SHP77 (cell line): Measurements from ENCODE around the gene YKT6.
"Not testable (repeated sequence)": the region's sequence is repeated elsewhere in the genome, so short reads cannot be mapped to it uniquely, and the experiment has no call there.

ENCODE experiments used
- DNase-seq, 2 experiments: peaks; one replicate each; lab custom pipeline; 2025; lab: John Stamatoyannopoulos, UW

Gene YKT6

DNA sequence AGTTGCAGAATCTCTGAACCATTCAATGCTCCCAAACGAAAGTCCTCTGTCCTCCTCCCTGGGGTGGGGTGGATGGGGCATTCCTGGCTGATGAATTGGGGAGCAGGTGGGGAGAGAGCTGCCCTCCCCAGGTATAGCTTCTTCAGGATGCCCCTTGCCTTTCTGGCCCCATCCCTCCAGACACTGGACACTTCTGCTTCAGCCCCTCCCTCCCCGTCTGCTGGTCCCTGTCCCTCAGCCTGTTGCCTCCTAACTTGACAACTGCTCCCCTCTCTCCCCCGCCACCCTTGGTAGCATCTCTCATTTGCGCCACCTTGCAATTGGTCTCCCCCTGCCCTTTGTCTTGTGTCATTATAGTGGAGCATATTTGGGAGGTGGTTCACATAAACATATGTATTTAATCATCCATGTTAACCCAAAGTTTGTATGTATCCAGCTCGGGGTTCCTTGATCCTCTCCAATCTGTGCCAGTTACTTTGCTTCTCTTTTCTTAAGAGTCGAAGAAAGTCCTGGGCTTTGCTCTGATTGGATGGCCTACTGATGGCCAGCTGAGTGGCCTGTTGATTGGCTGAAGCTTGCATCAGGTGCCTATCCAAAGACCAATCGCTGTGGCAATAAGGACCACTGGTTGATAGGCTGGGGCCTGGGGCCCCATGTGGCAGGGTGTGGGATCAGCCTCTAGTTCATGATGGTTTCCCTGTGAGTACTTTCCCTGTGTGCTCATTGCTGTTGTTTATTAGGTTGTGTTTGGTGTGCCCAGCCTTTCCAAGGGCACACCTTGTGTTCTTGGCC lies 7.6 kb upstream of the YKT6 start:
- DNase-seq = no peak

DNA sequence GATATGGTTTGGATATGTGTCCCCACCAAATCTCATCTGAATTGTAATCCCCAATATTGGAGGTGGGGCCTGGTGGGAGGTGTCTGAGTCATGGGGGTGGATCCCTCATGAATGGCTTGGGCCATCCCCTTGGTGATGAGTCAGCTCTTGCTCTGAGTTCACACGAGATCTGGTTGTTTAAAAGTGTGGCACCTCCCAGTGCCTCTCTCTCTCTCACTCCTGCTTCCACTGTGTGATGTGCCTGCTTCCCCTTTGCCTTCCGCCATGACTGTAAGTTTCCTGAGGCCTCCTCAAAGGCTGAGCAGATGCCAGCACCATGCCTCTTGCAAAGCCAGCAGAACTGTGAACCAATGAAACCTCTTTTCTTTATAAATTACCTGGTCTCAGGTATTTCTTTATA lies 6.7 kb upstream of the YKT6 start:
- no peak for DNase-seq

- no peak for DNase-seq
Observed at GRCh38 chr7:44194562-44195145, 6.1 kb upstream of the YKT6 start.

GRCh38 chr7:44195889-44196288 lies 4.9 kb upstream of the YKT6 start:
- no peak for DNase-seq

- peak; percentile 62 to 63 for DNase-seq
Observed at GRCh38 chr7:44196450-44196872, 4.3 kb upstream of the YKT6 start.

- DNase-seq = no peak
Observed at GRCh38 chr7:44197474-44197873, 3.3 kb upstream of the YKT6 start.

DNA sequence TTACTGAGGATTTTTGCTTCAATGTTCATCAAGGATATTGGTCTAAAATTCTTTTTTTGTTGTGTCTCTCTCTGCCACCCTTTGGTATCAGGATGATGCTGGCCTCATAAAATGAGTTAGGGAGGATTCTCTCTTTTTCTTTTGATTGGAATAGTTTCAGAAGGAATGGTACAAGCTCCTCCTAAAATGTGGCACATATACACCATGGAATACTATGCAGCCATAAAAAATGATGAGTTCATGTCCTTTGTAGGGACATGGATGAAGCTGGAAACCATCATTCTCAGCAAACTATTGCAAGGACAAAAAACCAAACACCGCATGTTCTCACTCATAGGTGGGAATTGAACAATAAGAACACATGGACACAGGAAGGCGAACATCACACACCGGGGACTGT lies 615 bp upstream of the YKT6 start:
- not testable (repeated sequence) for DNase-seq

- no peak for DNase-seq
Observed at GRCh38 chr7:44201813-44202212, 1.0 kb downstream of the YKT6 start.

GRCh38 chr7:44206008-44206407 lies 5.2 kb downstream of the YKT6 start:
- DNase-seq = no peak

GRCh38 chr7:44208085-44208484 lies 7.3 kb downstream of the YKT6 start:
- no peak for DNase-seq

- no peak for DNase-seq
Observed at GRCh38 chr7:44210107-44210506, 9.3 kb downstream of the YKT6 start.

- no peak for DNase-seq
Observed at GRCh38 chr7:44211126-44211675, 10.4 kb downstream of the YKT6 start.

- no peak for DNase-seq
Observed at GRCh38 chr7:44212018-44212417, 11.2 kb downstream of the YKT6 start.

- no peak for DNase-seq
Observed at GRCh38 chr7:44212581-44213184, 11.9 kb downstream of the YKT6 start.

DNA sequence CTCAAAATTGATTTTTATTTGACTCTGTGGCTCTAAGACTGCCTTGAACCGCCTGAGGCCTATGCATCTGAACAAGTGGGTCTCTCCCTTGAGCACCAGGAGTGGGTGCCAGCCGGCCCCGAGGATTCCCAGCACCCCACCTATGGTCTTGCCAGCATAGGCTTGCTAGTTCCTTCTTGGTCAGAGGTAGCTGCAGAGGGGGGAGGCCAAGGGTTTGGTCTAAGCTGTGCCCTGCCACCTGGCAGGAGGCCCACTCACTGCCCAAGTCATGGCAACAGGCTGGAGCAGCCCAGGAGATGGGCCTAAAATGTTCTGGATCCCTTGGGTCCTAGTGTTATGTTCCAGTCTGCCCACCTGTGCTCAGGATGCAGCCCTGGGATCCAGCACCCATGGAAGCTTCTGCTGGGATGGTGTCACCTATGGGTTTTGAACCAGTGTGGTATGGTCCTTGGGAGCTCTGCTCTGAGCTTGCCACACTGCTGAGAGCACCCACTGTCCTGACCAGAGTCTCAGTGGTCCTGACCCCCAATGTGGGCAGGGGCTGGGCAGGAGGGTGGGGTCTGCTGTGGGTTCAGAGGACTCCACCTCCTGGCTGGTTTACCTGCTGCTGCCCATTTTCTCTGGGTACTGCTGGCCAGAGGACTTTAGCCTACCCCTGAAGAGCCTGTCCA lies 12.6 kb downstream of the YKT6 start:
- DNase-seq = no peak

DNA sequence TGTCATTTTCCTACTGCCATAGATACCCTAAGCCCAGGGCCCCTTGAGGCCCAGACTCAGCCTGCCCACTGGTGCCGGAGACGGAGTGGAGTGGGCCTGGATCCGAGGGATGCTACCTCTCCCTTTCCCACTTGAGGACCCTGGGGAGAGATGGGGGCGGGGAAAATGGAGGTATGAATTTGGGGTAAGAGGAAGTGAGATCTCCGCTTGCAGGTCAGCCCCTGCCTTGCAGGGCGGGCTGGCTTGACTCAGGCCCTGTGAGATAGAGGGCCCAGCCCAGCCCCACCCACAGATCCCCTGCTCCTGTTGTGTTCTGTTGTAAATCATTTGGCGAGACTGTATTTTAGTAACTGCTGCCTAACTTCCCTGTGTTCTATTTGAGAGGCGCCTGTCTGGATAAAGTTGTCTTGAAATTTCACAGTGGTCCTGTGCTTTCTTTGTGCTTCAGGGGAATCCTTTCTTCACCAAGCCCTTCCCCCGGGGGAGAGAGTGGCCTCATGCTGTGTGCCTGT lies 13.2 kb downstream of the YKT6 start:
- no peak for DNase-seq

DNA sequence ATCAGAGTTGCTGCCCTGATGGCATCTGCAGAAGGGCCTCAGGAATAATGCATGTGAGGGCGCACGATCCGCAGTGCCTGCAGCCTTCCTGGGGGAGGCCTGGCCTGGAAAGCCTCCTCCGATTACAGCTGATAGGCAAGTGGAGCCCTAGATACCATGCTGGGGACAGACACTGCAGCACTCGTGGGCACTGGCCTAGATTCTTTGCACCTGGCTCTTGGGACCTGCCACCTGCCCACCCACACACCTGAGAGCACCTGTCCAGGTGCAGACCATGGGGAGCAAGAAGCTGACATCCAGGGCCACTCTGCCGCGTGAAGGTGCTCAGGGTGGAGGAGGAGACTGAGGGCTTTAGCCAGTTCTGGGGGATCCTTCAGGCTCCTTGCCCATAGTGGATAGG lies 14.8 kb downstream of the YKT6 start:
- DNase-seq = no peak

GRCh38 chr7:44216019-44216418 lies 15.2 kb downstream of the YKT6 start:
- no peak for DNase-seq

DNA sequence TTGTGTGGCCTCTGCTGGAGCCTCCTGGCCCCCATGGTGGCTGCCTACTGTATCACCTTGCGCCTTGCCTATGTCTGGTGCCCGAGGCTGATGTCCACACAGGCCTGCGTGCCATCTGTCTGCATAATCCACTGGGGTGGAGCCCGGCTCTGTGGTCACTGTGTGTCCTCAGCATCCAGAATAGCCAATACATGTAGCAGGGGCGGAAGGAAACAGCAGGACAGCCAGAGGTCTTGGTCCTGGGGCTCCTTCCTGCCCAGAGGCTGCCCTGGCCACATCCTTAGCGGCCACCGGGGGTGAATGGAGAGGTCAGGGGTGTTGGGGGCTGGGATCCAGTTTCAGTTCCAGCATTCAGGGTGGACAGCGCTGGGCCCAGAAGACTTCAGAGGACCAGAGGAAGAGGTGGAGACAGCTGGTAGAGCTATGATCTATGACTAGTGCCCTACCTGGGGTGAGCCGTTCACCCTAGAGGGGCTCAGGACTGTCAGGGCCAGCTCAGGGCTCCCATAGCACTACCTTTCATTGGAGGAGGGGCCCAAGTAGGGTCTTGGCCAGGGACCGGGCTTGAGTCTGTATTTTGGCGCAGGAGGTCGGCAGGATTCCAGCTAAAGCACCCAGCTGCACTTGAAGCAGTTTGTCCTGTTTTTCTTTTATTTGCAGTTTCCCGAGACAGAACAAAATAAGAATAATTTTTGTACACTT lies 15.9 kb downstream of the YKT6 start:
- no peak for DNase-seq

DNA sequence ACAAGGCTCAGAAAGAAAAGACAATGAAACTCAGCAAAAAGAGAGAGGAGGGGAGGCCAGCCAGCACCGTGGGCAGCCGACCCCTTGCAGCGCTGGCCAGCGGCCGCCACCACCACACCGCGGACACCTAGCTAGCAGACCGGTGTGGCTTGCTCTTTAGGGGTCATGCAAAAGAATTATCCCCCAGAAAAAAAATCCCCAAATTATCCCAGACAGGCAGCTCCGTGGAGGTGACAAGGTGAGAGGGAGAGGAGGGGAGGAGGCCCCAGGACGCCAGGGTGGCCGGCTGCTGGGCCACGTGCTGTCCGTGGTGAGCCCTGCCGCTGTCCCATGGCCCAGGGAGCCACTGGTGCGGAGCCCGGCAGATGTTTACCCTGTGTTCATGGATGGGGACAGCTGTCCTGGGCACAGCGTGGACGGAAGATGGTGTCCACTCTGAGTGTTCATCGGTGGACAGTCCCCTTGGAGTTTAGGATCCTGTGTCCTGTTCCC lies 16.5 kb downstream of the YKT6 start:
- DNase-seq = no peak

DNA sequence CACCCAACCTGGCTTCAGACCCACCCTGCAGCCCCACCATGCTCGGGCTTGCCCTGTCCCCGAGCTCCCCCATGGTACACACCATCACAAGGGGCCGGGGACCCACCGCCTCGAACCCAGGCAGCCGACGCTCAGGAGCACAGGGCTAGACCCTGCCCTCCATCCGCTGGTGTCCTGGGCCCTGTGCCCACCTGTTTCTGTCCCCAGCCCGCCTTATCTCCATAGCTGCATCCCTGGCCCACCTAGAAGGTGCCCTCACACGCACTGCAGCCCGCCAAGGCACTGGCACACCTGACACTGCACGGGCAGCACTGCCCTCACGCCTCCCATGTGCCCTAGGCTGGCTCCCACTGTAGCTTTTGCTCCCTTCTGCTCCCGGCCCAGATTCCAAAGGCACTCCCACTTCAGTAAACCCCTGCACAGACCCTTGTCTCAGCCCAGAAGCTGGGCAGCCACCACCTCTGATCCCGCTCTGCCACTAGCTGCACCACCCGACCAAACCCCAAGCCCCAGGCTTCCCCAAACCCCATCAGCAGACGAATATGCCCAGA lies 17.1 kb downstream of the YKT6 start:
- DNase-seq = no peak
